Liver (tissue), 9 donors: ENCODE results near the gene APP. TPM values are rescaled to one million over a fixed set of nuclear protein-coding genes. Genes with fewer than 3 reads are reported as not detected.

ENCODE experiments used
- DNase-seq: peaks from one replicate; pipeline ENCODE4 v3.0.0-alpha.2; 2017; ENCODE audit warnings: low spot score
- H3K27ac ChIP-seq, 2 donors: one replicate each; pipeline ENCODE4 v1.7.0; 2013; ENCODE audit warnings: inconsistent platforms in 2 of 2, low read length in 2 of 2, control low read depth in 1 of 2, low read depth in 1 of 2, mild to moderate bottlenecking in 1 of 2
- H3K27me3 ChIP-seq, 4 donors: one replicate each; pipeline versions ENCODE4 v1.6.1 to v1.7.0; 2013; ENCODE audit warnings: low read length in 3 of 4, inconsistent platforms in 1 of 4, mild to moderate bottlenecking in 1 of 4, moderate library complexity in 1 of 4; ENCODE audit not compliant: control insufficient read depth in 4 of 4, insufficient read depth in 4 of 4
- H3K36me3 ChIP-seq, 4 donors: one replicate each; pipeline versions ENCODE4 v1.6.1 to v1.7.0; 2013; ENCODE audit warnings: low read length in 3 of 4, mild to moderate bottlenecking in 3 of 4, low read depth in 1 of 4, moderate library complexity in 1 of 4; ENCODE audit not compliant: control insufficient read depth in 4 of 4, insufficient read depth in 3 of 4
- H3K4me1 ChIP-seq, 4 donors: one replicate each; pipeline versions ENCODE4 v1.6.1 to v1.7.0; 2013; ENCODE audit warnings: low read length in 3 of 4, mild to moderate bottlenecking in 3 of 4, moderate library complexity in 1 of 4; ENCODE audit not compliant: control insufficient read depth in 4 of 4, insufficient read depth in 4 of 4
- H3K4me3 ChIP-seq, 3 donors: one replicate each; pipeline versions ENCODE4 v1.6.1 to v1.7.0; 2013; ENCODE audit warnings: low read length in 3 of 3, control low read depth in 1 of 3, low read depth in 1 of 3, mild to moderate bottlenecking in 1 of 3
- H3K9ac ChIP-seq, 2 donors: one replicate each; pipeline ENCODE4 v1.7.0; 2013; ENCODE audit warnings: low read length in 2 of 2, mild to moderate bottlenecking in 2 of 2, moderate library complexity in 2 of 2, control low read depth in 1 of 2, low read depth in 1 of 2
- H3K9me3 ChIP-seq, 4 donors: one replicate each; pipeline versions ENCODE4 v1.6.1 to v1.7.0; 2013; ENCODE audit warnings: low read length in 3 of 4; ENCODE audit not compliant: control insufficient read depth in 4 of 4
- ATF3 ChIP-seq: IDR thresholded peaks from 2 replicates; pipeline ENCODE4 v1.6.1; 2016; ENCODE audit warnings: antibody characterized with exemption
- EGR1 ChIP-seq, 2 donors: IDR thresholded peaks; 2 replicates each; pipeline ENCODE4 v1.6.1; 2016 to 2018; ENCODE audit warnings: antibody characterized with exemption in 2 of 2, low read depth in 2 of 2
- FOXA1 ChIP-seq: IDR thresholded peaks from 2 replicates; pipeline ENCODE4 v1.6.1; 2016; ENCODE audit warnings: antibody characterized with exemption
- FOXA2 ChIP-seq: IDR thresholded peaks from 2 replicates; pipeline ENCODE4 v1.6.1; 2016; ENCODE audit warnings: antibody characterized with exemption
- GABPA ChIP-seq, 2 donors: IDR thresholded peaks in 1 of 2; conservative IDR thresholded peaks in 1 of 2; 2 replicates each; pipeline ENCODE4 v1.6.1; 2016; ENCODE audit warnings: antibody characterized with exemption in 2 of 2, mild to moderate bottlenecking in 1 of 2, moderate library complexity in 1 of 2
- HNF4A ChIP-seq, 2 donors: conservative IDR thresholded peaks; 2 replicates each; pipeline ENCODE4 v1.6.1; 2016; ENCODE audit warnings: antibody characterized with exemption in 2 of 2, mild to moderate bottlenecking in 2 of 2
- HNF4G ChIP-seq: IDR thresholded peaks from 2 replicates; pipeline ENCODE4 v1.6.1; 2016; ENCODE audit warnings: antibody characterized with exemption
- JUND ChIP-seq, 2 donors: IDR thresholded peaks; 2 replicates each; pipeline ENCODE4 v1.6.1; 2016; ENCODE audit warnings: antibody characterized with exemption in 2 of 2
- NR2F2 ChIP-seq: IDR thresholded peaks from 2 replicates; pipeline ENCODE4 v1.6.1; 2016; ENCODE audit warnings: antibody characterized with exemption
- REST ChIP-seq: IDR thresholded peaks from 2 replicates; pipeline ENCODE4 v1.6.1; 2016; ENCODE audit warnings: antibody characterized with exemption, mild to moderate bottlenecking
- RXRA ChIP-seq, 2 donors: IDR thresholded peaks; 2 replicates each; pipeline ENCODE4 v1.6.1; 2017 to 2018; ENCODE audit warnings: antibody characterized with exemption in 2 of 2, mild to moderate bottlenecking in 1 of 2
- TAF1 ChIP-seq: conservative IDR thresholded peaks from 2 replicates; pipeline ENCODE4 v1.6.1; 2016; ENCODE audit warnings: antibody characterized with exemption, mild to moderate bottlenecking
- YY1 ChIP-seq: IDR thresholded peaks from 2 replicates; pipeline ENCODE4 v1.6.1; 2016; ENCODE audit warnings: antibody characterized with exemption, mild to moderate bottlenecking
- ZBTB33 ChIP-seq: IDR thresholded peaks from 2 replicates; pipeline ENCODE4 v1.6.1; 2016; ENCODE audit warnings: antibody characterized with exemption
- WGBS: extraction: QIAGEN DNeasy Blood & Tissue Kit; methylation state at CpG from one replicate; pipeline ENCODE4 v1.1.7; 2013; 5-methylcytosine and 5-hydroxymethylcytosine counted together
- polyA plus RNA-seq, 2 donors: library from polyadenylated mRNA; stranded (reverse) in 1 of 2; unstranded in 1 of 2; fragments of 200-250 nt in 1 of 2; fragments of >200 nt in 1 of 2; fragmentation: Nextera tagmentation in 1 of 2; extraction: Ambion mirVana in 1 of 2; gene quantifications; one replicate each; pipeline versions ENCODE4 v1.2.1 to v1.2.3, GENCODE V29; 2013 to 2015
- total RNA-seq, 2 donors: library from RNA; depleted of rRNA; stranded (reverse); fragments of >200 nt; gene quantifications; one replicate each; pipeline ENCODE4 v1.2.3, GENCODE V29; 2014
- donor health status: healthy.
- donor health status: healthy.
- donor health status: healthy.
- donor health status: healthy.
- donor health status: healthy.

The APP gene
- total and polyA plus RNA-seq, 4 donors = 24.9 to 201 (median 111) TPM

- H3K9ac ChIP-seq = no peak overlapping the region
- H3K27ac ChIP-seq = no peak overlapping the region
- H3K27me3 ChIP-seq = no peaks in the 10 kb centered on the region
- H3K9me3 ChIP-seq = peaks cover 0 to 1% (median 0%) of the 10 kb centered on the region in 4 donors
- no peaks in the 10 kb centered on the region for H3K36me3 ChIP-seq
- H3K4me1 ChIP-seq = peaks cover 0 to 5% (median 0%) of the 10 kb centered on the region in 4 donors
- no peak overlapping the region for H3K4me3 ChIP-seq
- WGBS = 67% methylated on average over 2 of the region's 2 CpGs
- DNase-seq = no peak
- TF ChIP-seq HNF4A (conservative IDR thresholded peaks at IDR 0.05) = no peak
- no peak for TF ChIP-seq EGR1 (IDR thresholded peaks at IDR 0.05; ENCODE audit: low read depth in 2 of 2)
- no peak for TF ChIP-seq HNF4G
- TF ChIP-seq JUND (IDR thresholded peaks at IDR 0.05) = no peak
- no peak for TF ChIP-seq RXRA (IDR thresholded peaks at IDR 0.05)
Measured at GRCh38 chr21:25848309-25848708, 322.3 kb downstream of the APP start.

- Histone ChIP-seq H3K27me3 (no peaks in the 10 kb centered on the region), H3K36me3 (no peaks in the 10 kb centered on the region), H3K4me1 (peaks cover 0 to 5% (median 0%) of the 10 kb centered on the region in 4 donors), H3K4me3 (no peak overlapping the region), H3K9me3 (peaks cover 0 to 1% (median 0%) of the 10 kb centered on the region in 4 donors), H3K9ac (no peak overlapping the region), H3K27ac (no peak overlapping the region)
- no peak for TF ChIP-seq EGR1 (IDR thresholded peaks at IDR 0.05; ENCODE audit: low read depth in 2 of 2)
- no peak for TF ChIP-seq FOXA2
- no peak for TF ChIP-seq YY1
- no peak for TF ChIP-seq ATF3
- TF ChIP-seq TAF1 = no peak
- TF ChIP-seq REST = no peak
- no peak for TF ChIP-seq HNF4G
- TF ChIP-seq GABPA (IDR thresholded peaks at IDR 0.05 in 1 of 2, conservative IDR thresholded peaks at IDR 0.05 in 1 of 2) = no peak
- TF ChIP-seq FOXA1 = no peak
- no peak for TF ChIP-seq ZBTB33
- no peak for TF ChIP-seq HNF4A (conservative IDR thresholded peaks at IDR 0.05)
- TF ChIP-seq NR2F2 = no peak
- WGBS = 84% methylated on average over 5 of the region's 5 CpGs
- DNase-seq = no peak
Measured at GRCh38 chr21:25845729-25846256, 324.8 kb downstream of the APP start.
